Measurements from ENCODE around the gene E2F2.

DNA sequence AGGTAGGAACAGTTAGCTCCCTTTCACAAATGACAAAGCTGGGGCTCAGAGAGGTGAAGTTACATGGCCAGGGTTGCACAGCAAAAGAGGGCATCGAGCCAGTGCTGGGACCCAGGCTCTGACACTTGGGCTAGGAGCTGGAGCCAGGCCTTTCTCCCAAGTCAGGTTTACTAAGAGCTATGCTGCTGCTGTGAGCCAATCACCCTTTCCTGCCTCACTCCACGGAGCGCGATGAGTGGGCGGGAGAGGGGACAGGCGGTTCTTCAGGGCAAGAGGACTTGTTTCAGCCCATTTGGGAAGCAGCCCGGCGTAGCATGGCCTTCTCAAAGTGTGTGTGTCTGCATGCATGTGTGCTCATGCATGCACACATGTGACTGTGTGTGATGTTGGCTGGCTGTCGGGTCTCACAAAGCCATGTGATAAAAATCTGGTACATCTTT, 17.7 kb upstream of the E2F2 start:
- TF ChIP-seq, protein P1, sequence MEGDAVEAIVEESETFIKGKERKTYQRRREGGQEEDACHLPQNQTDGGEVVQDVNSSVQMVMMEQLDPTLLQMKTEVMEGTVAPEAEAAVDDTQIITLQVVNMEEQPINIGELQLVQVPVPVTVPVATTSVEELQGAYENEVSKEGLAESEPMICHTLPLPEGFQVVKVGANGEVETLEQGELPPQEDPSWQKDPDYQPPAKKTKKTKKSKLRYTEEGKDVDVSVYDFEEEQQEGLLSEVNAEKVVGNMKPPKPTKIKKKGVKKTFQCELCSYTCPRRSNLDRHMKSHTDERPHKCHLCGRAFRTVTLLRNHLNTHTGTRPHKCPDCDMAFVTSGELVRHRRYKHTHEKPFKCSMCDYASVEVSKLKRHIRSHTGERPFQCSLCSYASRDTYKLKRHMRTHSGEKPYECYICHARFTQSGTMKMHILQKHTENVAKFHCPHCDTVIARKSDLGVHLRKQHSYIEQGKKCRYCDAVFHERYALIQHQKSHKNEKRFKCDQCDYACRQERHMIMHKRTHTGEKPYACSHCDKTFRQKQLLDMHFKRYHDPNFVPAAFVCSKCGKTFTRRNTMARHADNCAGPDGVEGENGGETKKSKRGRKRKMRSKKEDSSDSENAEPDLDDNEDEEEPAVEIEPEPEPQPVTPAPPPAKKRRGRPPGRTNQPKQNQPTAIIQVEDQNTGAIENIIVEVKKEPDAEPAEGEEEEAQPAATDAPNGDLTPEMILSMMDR (conservative IDR thresholded peaks at IDR 0.05; ENCODE audit: low read depth, low read length): no peak
- no peak for TF ChIP-seq EZH2 (IDR thresholded peaks at IDR 0.05; ENCODE audit: borderline replicate concordance, low read depth, low read length, poor library complexity, severe bottlenecking)

Data from A673 (cell line).